WTC11 (cell line): ENCODE results near the gene DAD1. TPM values are rescaled to one million over a fixed set of nuclear protein-coding genes. Genes with fewer than 3 reads are reported as not detected.

Experiments
- total RNA-seq: library from RNA; stranded (reverse); gene quantifications from 3 replicates; pipeline ENCODE4 v1.2.3, GENCODE V29; 2021

Gene DAD1
- total RNA-seq, 1 experiment from 2014 or later: 125 TPM

Other genes with a start within 250 kb of the DAD1 start
- gene ABHD4, start 9.1 kb upstream of the DAD1 start, total RNA-seq: 33.5 to 36.1 TPM (median 33.9 TPM) in 3 replicates
- gene OR6J1, start 55.1 kb upstream of the DAD1 start, total RNA-seq: not detected in 3 replicates
- 133 to 138 TPM (median 135 TPM) in 3 replicates for gene OXA1L, start 177.5 kb upstream of the DAD1 start, total RNA-seq
- 3.0 to 4.3 TPM (median 4.2 TPM) in 3 replicates for gene SLC7A7, start 226.2 kb upstream of the DAD1 start, total RNA-seq
- gene MRPL52, start 240.7 kb upstream of the DAD1 start, total RNA-seq: 170 to 200 TPM (median 200 TPM) in 3 replicates
- 81.6 to 94.4 TPM (median 83.9 TPM) in 3 replicates for gene MMP14, start 247.4 kb upstream of the DAD1 start, total RNA-seq